ENCODE data around the gene E2F2.

The E2F2 gene

DNA sequence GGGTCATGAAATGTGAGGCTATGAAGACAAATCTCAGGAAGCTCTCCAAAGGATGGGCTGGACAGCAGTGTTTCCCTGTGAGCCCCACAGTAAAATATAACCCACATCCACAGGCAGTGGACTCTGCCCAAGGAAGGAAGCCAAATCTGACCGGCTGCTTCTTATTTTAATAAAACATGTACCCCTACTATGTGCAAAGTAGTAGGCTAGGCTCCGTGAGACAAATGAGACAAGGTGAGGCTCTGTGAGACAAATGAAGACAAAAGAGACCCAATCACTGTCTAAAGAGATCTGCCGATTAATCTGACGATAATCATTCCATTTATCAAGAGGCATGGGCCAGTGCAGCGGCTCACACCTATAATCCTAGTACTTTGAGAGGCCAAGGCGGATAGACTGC, 49.1 kb downstream of the E2F2 start:
- DNase-seq (ENCODE audit: low spot score) = no peak
- TF ChIP-seq CTCF (IDR thresholded peaks at IDR 0.05; ENCODE audit: extremely low read depth, missing control alignments) = no peak

- no peak for TF ChIP-seq CTCF (IDR thresholded peaks at IDR 0.05; ENCODE audit: extremely low read depth, missing control alignments)
- DNase-seq (ENCODE audit: low spot score) = no peak
Observed at GRCh38 chr1:23481026-23481597, 49.9 kb downstream of the E2F2 start.

- no peak for DNase-seq (ENCODE audit: low spot score)
Observed at GRCh38 chr1:23480187-23481025, 50.6 kb downstream of the E2F2 start.

GRCh38 chr1:23479666-23479941, 51.4 kb downstream of the E2F2 start:
- TF ChIP-seq CTCF (IDR thresholded peaks at IDR 0.05; ENCODE audit: extremely low read depth, missing control alignments) = no peak
- no peak for DNase-seq (ENCODE audit: low spot score)

More at GRCh38 chr1:23480187-23481025, 50.6 kb downstream of the E2F2 start:
- TF ChIP-seq CTCF (IDR thresholded peaks at IDR 0.05; ENCODE audit: extremely low read depth, missing control alignments) = no peak

DNA sequence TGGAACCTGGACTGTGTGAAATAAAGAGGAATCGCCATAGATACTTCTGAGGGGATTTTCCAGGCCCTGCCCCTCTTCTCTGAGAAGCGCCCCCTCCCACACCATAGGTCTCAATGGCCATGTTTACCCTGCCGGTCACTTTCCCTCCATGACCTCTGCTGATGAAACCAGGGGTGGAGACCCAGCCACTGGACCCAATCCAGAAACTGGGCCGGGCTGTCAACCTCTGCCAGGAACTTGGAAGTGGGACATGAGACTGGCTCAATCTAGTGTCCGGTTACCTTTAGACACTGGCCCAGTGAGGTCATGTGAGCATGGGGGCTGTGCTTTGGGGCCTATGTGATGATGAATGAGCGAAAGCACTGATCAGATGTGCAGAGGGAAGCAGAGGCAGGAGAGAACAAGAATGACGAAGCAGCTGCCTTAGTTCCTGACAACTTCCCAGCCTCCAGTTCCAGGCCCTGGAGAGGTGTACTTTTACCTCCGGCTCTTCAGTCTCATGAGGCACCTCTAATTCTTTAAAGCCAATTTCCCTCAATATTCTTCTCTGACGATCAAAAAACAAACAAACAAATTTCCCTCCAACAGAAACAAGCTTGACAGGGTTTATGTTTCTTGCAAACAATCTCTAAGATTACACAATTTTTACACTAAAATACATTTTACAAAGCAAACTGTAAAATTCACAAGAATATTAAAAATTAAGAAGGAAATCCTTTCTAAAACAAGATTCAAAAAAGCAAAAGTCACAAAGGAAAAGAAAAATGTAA, 52.0 kb downstream of the E2F2 start:
- TF ChIP-seq CTCF (IDR thresholded peaks at IDR 0.05; ENCODE audit: extremely low read depth, missing control alignments) = no peak
- DNase-seq (ENCODE audit: low spot score) = no peak

- no peak for TF ChIP-seq CTCF (IDR thresholded peaks at IDR 0.05; ENCODE audit: extremely low read depth, missing control alignments)
- no peak for DNase-seq (ENCODE audit: low spot score)
Observed at GRCh38 chr1:23477359-23478144, 53.5 kb downstream of the E2F2 start.
